Heart left ventricle (tissue), 13 donors: ENCODE results near the gene VSIG10L.

Source experiments
- POLR2A ChIP-seq, 2 donors: fragments of 450-650 bp; IDR thresholded peaks; one replicate each; pipeline ENCODE4 v1.6.1; 2017; ENCODE audit warnings: antibody characterized with exemption in 2 of 2, mild to moderate bottlenecking in 2 of 2, moderate library complexity in 2 of 2
- TF ChIP-seq, protein P1 (sequence below), 12 donors: fragments of 200-600 bp; sonication (generic) in 4 of 12; IDR thresholded peaks; one replicate each; pipeline versions ENCODE4 v1.5.0 to v1.8.0; 2018 to 2022; ENCODE audit warnings: antibody characterized with exemption in 12 of 12, mild to moderate bottlenecking in 5 of 12
- donor health status: ischemic (EF 13 %, LVEDD 7.1; RV severe dilation, severe dysfunction).
- donor health status: DM: no; HTN: yes; CAD: no.
- donor health status: DM: no; HTN: no; CAD: no.
- donor health status: ischemic (EF 25% LVEDD 6.9; RV normal size, moderate dysfunction).
- donor health status: ischemic (EF 25% LVEDD 5.7; RV mildly dilated, moderate dysfunction).
- donor health status: ischemic (EF 35%, LVEDD 5.7; RV mildly dilated, moderate dysfunction).
- donor health status: nonischemic (EF 11% LVEDD 7.7; RV severe dilation, severe dysfunction).
- donor health status: DM: yes; HTN: yes; CAD: no.
- donor health status: PGD.
- donor health status: ischemic (EF 29% LVEDD 5.4; RV normal size, mild dysfunction).
- donor health status: nonischemic (EF 23%, LVEDD 6.1; RV moderate dilation, normal function).

GRCh38 chr19:51329411-51329810, 12.5 kb downstream of the VSIG10L start:
- no peak for TF ChIP-seq POLR2A (IDR thresholded peaks at IDR 0.05)
- TF ChIP-seq, protein P1, sequence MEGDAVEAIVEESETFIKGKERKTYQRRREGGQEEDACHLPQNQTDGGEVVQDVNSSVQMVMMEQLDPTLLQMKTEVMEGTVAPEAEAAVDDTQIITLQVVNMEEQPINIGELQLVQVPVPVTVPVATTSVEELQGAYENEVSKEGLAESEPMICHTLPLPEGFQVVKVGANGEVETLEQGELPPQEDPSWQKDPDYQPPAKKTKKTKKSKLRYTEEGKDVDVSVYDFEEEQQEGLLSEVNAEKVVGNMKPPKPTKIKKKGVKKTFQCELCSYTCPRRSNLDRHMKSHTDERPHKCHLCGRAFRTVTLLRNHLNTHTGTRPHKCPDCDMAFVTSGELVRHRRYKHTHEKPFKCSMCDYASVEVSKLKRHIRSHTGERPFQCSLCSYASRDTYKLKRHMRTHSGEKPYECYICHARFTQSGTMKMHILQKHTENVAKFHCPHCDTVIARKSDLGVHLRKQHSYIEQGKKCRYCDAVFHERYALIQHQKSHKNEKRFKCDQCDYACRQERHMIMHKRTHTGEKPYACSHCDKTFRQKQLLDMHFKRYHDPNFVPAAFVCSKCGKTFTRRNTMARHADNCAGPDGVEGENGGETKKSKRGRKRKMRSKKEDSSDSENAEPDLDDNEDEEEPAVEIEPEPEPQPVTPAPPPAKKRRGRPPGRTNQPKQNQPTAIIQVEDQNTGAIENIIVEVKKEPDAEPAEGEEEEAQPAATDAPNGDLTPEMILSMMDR (IDR thresholded peaks at IDR 0.05) = no peak
